Colonic mucosa (tissue), 4 donors: ENCODE data around the gene C5orf63. TPM values are rescaled to one million over a fixed set of nuclear protein-coding genes. Genes with fewer than 3 reads are reported as not detected.

ENCODE experiments used
- DNase-seq: peaks from one replicate; pipeline ENCODE4 v3.0.0-alpha.2; 2020
- H3K27ac ChIP-seq: fragments of 200-600 bp; one replicate; pipeline ENCODE4 v1.8.0; 2021
- H3K27me3 ChIP-seq: fragments of 200-600 bp; one replicate; pipeline ENCODE4 v1.8.0; 2021
- H3K36me3 ChIP-seq: fragments of 200-600 bp; one replicate; pipeline ENCODE4 v1.8.0; 2021
- H3K4me1 ChIP-seq: fragments of 200-600 bp; one replicate; pipeline ENCODE4 v1.8.0; 2021; ENCODE audit warnings: mild to moderate bottlenecking
- H3K4me3 ChIP-seq: fragments of 200-600 bp; one replicate; pipeline ENCODE4 v1.8.0; 2021
- H3K9ac ChIP-seq, 2 donors: one replicate each; pipeline ENCODE4 v1.7.0; 2013; ENCODE audit warnings: control low read depth in 2 of 2, low read depth in 2 of 2, low read length in 2 of 2
- H3K9me3 ChIP-seq: fragments of 200-600 bp; one replicate; pipeline ENCODE4 v1.8.0; 2021
- CTCF ChIP-seq: fragments of 200-600 bp; IDR thresholded peaks from one replicate; pipeline ENCODE4 v1.8.0; 2022; ENCODE audit warnings: antibody characterized with exemption, mild to moderate bottlenecking
- intact Hi-C: fragments of 100-400 bp; cut with DNase I; formaldehyde crosslinking; loops from one replicate; pipeline ENCODE4 v1.14.1; 2022
- total RNA-seq, 2 donors: library from RNA; stranded (reverse); fragmentation: NEBNext Ultra II Directional in 1 of 2; extraction: Animal tissue kit (Norgen Biotek cat#: 25700) in 1 of 2; gene quantifications; one replicate each; pipeline ENCODE4 v1.2.1, GENCODE V29; 2021
- donor health status: healthy.
- donor health status: DM: no; HTN: no; CAD: no.
- donor health status: DM: no; HTN: no; CAD: no.

The C5orf63 gene
- total RNA-seq, 2 donors from 2014 or later, result 10.3 to 12.2 TPM

- H3K4me1 ChIP-seq, result no peaks in the 10 kb centered on the region
- no peak overlapping the region for H3K9ac ChIP-seq
- H3K27ac ChIP-seq, result no peak overlapping the region
- H3K9me3 ChIP-seq, result no peaks in the 10 kb centered on the region
- H3K27me3 ChIP-seq, result no peaks in the 10 kb centered on the region
- H3K4me3 ChIP-seq, result no peak overlapping the region
- intact Hi-C loops, result no loop called here
- TF ChIP-seq CTCF, result no peak
- no peaks in the 10 kb centered on the region for H3K36me3 ChIP-seq
- DNase-seq, result no peak
Observed at GRCh38 chr5:127101533-127101932, 28.2 kb upstream of the C5orf63 start.

- TF ChIP-seq CTCF, result no peak
Observed at GRCh38 chr5:127098241-127098640, 24.9 kb upstream of the C5orf63 start.

GRCh38 chr5:127097278-127097677, 24.0 kb upstream of the C5orf63 start:
- TF ChIP-seq CTCF, result no peak
- Histone ChIP-seq H3K27ac (no peak overlapping the region), H3K4me3 (no peak overlapping the region), H3K9ac (no peak overlapping the region), H3K27me3 (no peaks in the 10 kb centered on the region), H3K36me3 (no peaks in the 10 kb centered on the region), H3K4me1 (no peaks in the 10 kb centered on the region), H3K9me3 (no peaks in the 10 kb centered on the region)
- no peak for DNase-seq
- intact Hi-C loops, result no loop called here

More at GRCh38 chr5:127098241-127098640, 24.9 kb upstream of the C5orf63 start:
- Histone ChIP-seq H3K4me1 (no peaks in the 10 kb centered on the region), H3K4me3 (no peak overlapping the region), H3K27me3 (no peaks in the 10 kb centered on the region), H3K9me3 (no peaks in the 10 kb centered on the region), H3K36me3 (no peaks in the 10 kb centered on the region), H3K9ac (no peak overlapping the region), H3K27ac (no peak overlapping the region)
- DNase-seq, result no peak
- intact Hi-C loops, result no loop called here

- Histone ChIP-seq H3K36me3 (no peaks in the 10 kb centered on the region), H3K27ac (no peak overlapping the region), H3K9me3 (no peaks in the 10 kb centered on the region), H3K4me1 (no peaks in the 10 kb centered on the region), H3K4me3 (no peak overlapping the region), H3K27me3 (no peaks in the 10 kb centered on the region), H3K9ac (no peak overlapping the region)
- intact Hi-C loops, result no loop called here
- TF ChIP-seq CTCF, result no peak
- DNase-seq, result no peak
Observed at GRCh38 chr5:127096328-127096993, 23.2 kb upstream of the C5orf63 start.

- intact Hi-C loops, result no loop called here
- Histone ChIP-seq H3K4me1 (no peaks in the 10 kb centered on the region), H3K36me3 (no peaks in the 10 kb centered on the region), H3K9ac (no peak overlapping the region), H3K27me3 (no peaks in the 10 kb centered on the region), H3K9me3 (no peaks in the 10 kb centered on the region), H3K4me3 (no peak overlapping the region), H3K27ac (no peak overlapping the region)
- TF ChIP-seq CTCF, result no peak
- DNase-seq, result no peak
Observed at GRCh38 chr5:127094161-127094814, 21.0 kb upstream of the C5orf63 start.
